GM23338 (cell line): Measurements from ENCODE around the gene MAPK8. TPM values are rescaled to one million over a fixed set of nuclear protein-coding genes. Genes with fewer than 3 reads are reported as not detected.

Source experiments
- ATAC-seq: fragments of 200-7000 bp; cut with Tn5 transposase; 3 replicates; pipeline ENCODE4 v1.9.1; 2020
- DNase-seq: peaks from one replicate; pipeline ENCODE4 v3.0.0-alpha.2; 2015; ENCODE audit warnings: low spot score
- H2AFZ ChIP-seq: fragments of 200-600 bp; sonication (generic); 2 replicates; pipeline ENCODE4 v1.8.0; 2016; ENCODE audit warnings: antibody characterized with exemption, mild to moderate bottlenecking, moderate library complexity
- H3F3A ChIP-seq: fragments of 200-600 bp; sonication (generic); replicated peaks from 2 replicates; pipeline ENCODE4 v1.8.0; 2017; ENCODE audit warnings: antibody characterized with exemption, mixed run types, low read depth
- H3K27ac ChIP-seq: fragments of 200-600 bp; sonication (generic); 2 replicates; pipeline ENCODE4 v1.6.1; 2016; ENCODE audit warnings: low read depth
- H3K27me3 ChIP-seq: fragments of 200-600 bp; sonication (generic); 2 replicates; pipeline ENCODE4 v1.8.0; 2016; ENCODE audit warnings: mild to moderate bottlenecking, mixed run types, moderate library complexity; ENCODE audit not compliant: insufficient read depth
- H3K36me3 ChIP-seq: fragments of 200-600 bp; sonication (generic); 2 replicates; pipeline ENCODE4 v1.8.0; 2016; ENCODE audit warnings: mild to moderate bottlenecking; ENCODE audit not compliant: insufficient read depth
- H3K4me1 ChIP-seq: fragments of 200-600 bp; sonication (generic); 2 replicates; pipeline ENCODE4 v1.8.0; 2016; ENCODE audit warnings: mild to moderate bottlenecking, moderate library complexity; ENCODE audit not compliant: insufficient read depth
- H3K4me2 ChIP-seq: fragments of 200-600 bp; sonication (generic); 2 replicates; pipeline ENCODE4 v1.7.1; 2017; ENCODE audit warnings: mixed run types
- H3K4me3 ChIP-seq: fragments of 200-600 bp; sonication (generic); 2 replicates; pipeline ENCODE4 v1.6.1; 2016; ENCODE audit warnings: mixed run types
- H3K79me2 ChIP-seq: fragments of 200-600 bp; sonication (generic); replicated peaks from 2 replicates; pipeline ENCODE4 v1.8.0; 2017; ENCODE audit warnings: mild to moderate bottlenecking; ENCODE audit not compliant: insufficient read depth
- H3K9me2 ChIP-seq: fragments of 200-600 bp; sonication (generic); 2 replicates; pipeline ENCODE4 v1.8.0; 2017; ENCODE audit not compliant: insufficient read depth
- H4K20me1 ChIP-seq: fragments of 200-600 bp; sonication (generic); replicated peaks from 2 replicates; pipeline ENCODE4 v1.8.0; 2017; ENCODE audit warnings: mild to moderate bottlenecking; ENCODE audit not compliant: insufficient read depth
- H3K27ac Mint-ChIP-seq: 2 replicates; pipeline ENCODE4 v1.8.0; 2020; ENCODE audit warnings: inconsistent platforms, mild to moderate bottlenecking, moderate library complexity, mixed read lengths
- H3K27me3 Mint-ChIP-seq: 3 replicates; pipeline ENCODE4 v1.8.0; 2022; ENCODE audit warnings: low read depth, mild to moderate bottlenecking, moderate library complexity, mixed read lengths, inconsistent platforms; ENCODE audit not compliant: insufficient read depth, poor library complexity
- H3K36me3 Mint-ChIP-seq: 3 replicates; pipeline ENCODE4 v1.8.0; 2021; ENCODE audit warnings: low read depth, mild to moderate bottlenecking, inconsistent platforms, moderate library complexity, mixed read lengths
- H3K4me1 Mint-ChIP-seq: 3 replicates; pipeline ENCODE4 v1.8.0; 2020; ENCODE audit warnings: mild to moderate bottlenecking, inconsistent platforms, mixed read lengths
- H3K4me3 Mint-ChIP-seq: 3 replicates; pipeline ENCODE4 v1.8.0; 2021; ENCODE audit warnings: moderate library complexity, mild to moderate bottlenecking, inconsistent platforms, mixed read lengths
- H3K9me3 Mint-ChIP-seq: 3 replicates; pipeline ENCODE4 v1.8.0; 2020; ENCODE audit warnings: moderate library complexity, mild to moderate bottlenecking, inconsistent platforms, mixed read lengths
- EZH2phosphoT487 ChIP-seq: fragments of 200-600 bp; sonication (generic); IDR thresholded peaks from one replicate; pipeline ENCODE4 v1.8.1; 2018; ENCODE audit warnings: antibody characterized with exemption; ENCODE audit not compliant: unreplicated experiment
- JUNB ChIP-seq: IDR thresholded peaks from one replicate; pipeline ENCODE4 v1.6.1; 2016; ENCODE audit warnings: antibody characterized with exemption; ENCODE audit not compliant: unreplicated experiment
- POLR2AphosphoS5 ChIP-seq: IDR thresholded peaks from 2 replicates; pipeline ENCODE4 v1.6.1; 2016; ENCODE audit warnings: antibody characterized with exemption, low read depth
- REST ChIP-seq: IDR thresholded peaks from one replicate; pipeline ENCODE4 v1.6.1; 2018; ENCODE audit warnings: antibody characterized with exemption; ENCODE audit not compliant: unreplicated experiment
- STAT1 ChIP-seq: IDR thresholded peaks from one replicate; pipeline ENCODE4 v1.6.1; 2016; ENCODE audit warnings: antibody characterized with exemption; ENCODE audit not compliant: unreplicated experiment
- ZNF114 ChIP-seq: fragments of 250-450 bp; sonication (Bioruptor Pico); IDR thresholded peaks from 2 replicates; pipeline ENCODE4 v1.5.0; 2020; ENCODE audit warnings: mild to moderate bottlenecking, moderate library complexity
- ZNF331 ChIP-seq: fragments of 250-450 bp; sonication (Bioruptor Pico); IDR thresholded peaks from 2 replicates; pipeline ENCODE4 v1.5.0; 2020; ENCODE audit warnings: low read depth, mild to moderate bottlenecking, moderate library complexity
- polyA plus RNA-seq: library from polyadenylated mRNA; unstranded; fragments of >200 nt; fragmentation: Nextera tagmentation; extraction: Ambion mirVana; gene quantifications from 2 replicates; pipeline ENCODE4 v1.2.1, GENCODE V29; 2016
- total RNA-seq: library from RNA; depleted of rRNA; stranded (reverse); fragments of >200 nt; shearing (Covaris generic); gene quantifications from 2 replicates; pipeline ENCODE4 v1.2.3, GENCODE V29; 2014
- TF ChIP-seq, protein P1 (sequence below), 2 experiments: fragments of 200-600 bp in 1 of 2; sonication (generic) in 1 of 2; conservative IDR thresholded peaks; 2 replicates each; pipeline versions ENCODE4 v1.5.1 to v1.6.1; 2016 to 2017; ENCODE audit warnings: antibody characterized with exemption in 2 of 2, low read depth in 2 of 2, mild to moderate bottlenecking in 2 of 2, moderate library complexity in 1 of 2
- TF ChIP-seq, protein P2 (sequence below): IDR thresholded peaks from 2 replicates; pipeline ENCODE4 v1.6.1; 2016; ENCODE audit warnings: antibody characterized with exemption

MAPK8 gene
- total and polyA plus RNA-seq, 2 experiments from 2014 or later: 52.4 to 73.6 TPM

- no peaks in the 10 kb centered on the region for H3K36me3 Mint-ChIP-seq
- peaks cover 23% of the 10 kb centered on the region; the same call in 2 of the 3 replicates for H3K4me1 Mint-ChIP-seq
- no peak for TF ChIP-seq ZNF331
- Histone ChIP-seq H3F3A (no peaks in the 10 kb centered on the region), H3K36me3 (no peaks in the 10 kb centered on the region), H3K27me3 (no peaks in the 10 kb centered on the region), H3K9me2 (no peaks in the 10 kb centered on the region), H3K79me2 (no peaks in the 10 kb centered on the region), H3K4me3 (no peak overlapping the region), H3K27ac (no peak overlapping the region), H3K4me1 (no peaks in the 10 kb centered on the region), H2AFZ (no peak overlapping the region), H4K20me1 (no peaks in the 10 kb centered on the region), H3K4me2 (no peak overlapping the region)
- H3K9me3 Mint-ChIP-seq: no peaks in the 10 kb centered on the region
- H3K27me3 Mint-ChIP-seq: peaks cover under 1% of the 10 kb centered on the region
- DNase-seq (no peak), ATAC-seq (no peak)
- H3K27ac Mint-ChIP-seq: no peak overlapping the region
- no peak overlapping the region for H3K4me3 Mint-ChIP-seq
Measured at GRCh38 chr10:48454302-48455054, 148.0 kb downstream of the MAPK8 start.

GRCh38 chr10:48455055-48455391, 148.5 kb downstream of the MAPK8 start:
- H3K36me3 Mint-ChIP-seq: no peaks in the 10 kb centered on the region
- H2AFZ ChIP-seq: no peak overlapping the region
- no peaks in the 10 kb centered on the region for H3K9me3 Mint-ChIP-seq
- H3K4me3 ChIP-seq: no peak overlapping the region
- H3K27me3 ChIP-seq: no peaks in the 10 kb centered on the region
- H3K27me3 Mint-ChIP-seq: peaks cover 2% of the 10 kb centered on the region
- H4K20me1 ChIP-seq: no peaks in the 10 kb centered on the region
- no peaks in the 10 kb centered on the region for H3K9me2 ChIP-seq
- no peak overlapping the region for H3K4me2 ChIP-seq
- H3K27ac Mint-ChIP-seq: no peak overlapping the region
- no peak for DNase-seq
- peaks cover 23% of the 10 kb centered on the region; the same call in 2 of the 3 replicates for H3K4me1 Mint-ChIP-seq
- no peaks in the 10 kb centered on the region for H3K4me1 ChIP-seq
- no peak overlapping the region for H3K27ac ChIP-seq
- no peak overlapping the region for H3K4me3 Mint-ChIP-seq
- H3K79me2 ChIP-seq: no peaks in the 10 kb centered on the region
- no peak for ATAC-seq
- no peaks in the 10 kb centered on the region for H3F3A ChIP-seq
- H3K36me3 ChIP-seq: no peaks in the 10 kb centered on the region
- TF ChIP-seq REST (no peak), JUNB (no peak), STAT1 (no peak), EZH2phosphoT487 (no peak), POLR2AphosphoS5 (no peak), ZNF114 (no peak)
- TF ChIP-seq, protein P1, sequence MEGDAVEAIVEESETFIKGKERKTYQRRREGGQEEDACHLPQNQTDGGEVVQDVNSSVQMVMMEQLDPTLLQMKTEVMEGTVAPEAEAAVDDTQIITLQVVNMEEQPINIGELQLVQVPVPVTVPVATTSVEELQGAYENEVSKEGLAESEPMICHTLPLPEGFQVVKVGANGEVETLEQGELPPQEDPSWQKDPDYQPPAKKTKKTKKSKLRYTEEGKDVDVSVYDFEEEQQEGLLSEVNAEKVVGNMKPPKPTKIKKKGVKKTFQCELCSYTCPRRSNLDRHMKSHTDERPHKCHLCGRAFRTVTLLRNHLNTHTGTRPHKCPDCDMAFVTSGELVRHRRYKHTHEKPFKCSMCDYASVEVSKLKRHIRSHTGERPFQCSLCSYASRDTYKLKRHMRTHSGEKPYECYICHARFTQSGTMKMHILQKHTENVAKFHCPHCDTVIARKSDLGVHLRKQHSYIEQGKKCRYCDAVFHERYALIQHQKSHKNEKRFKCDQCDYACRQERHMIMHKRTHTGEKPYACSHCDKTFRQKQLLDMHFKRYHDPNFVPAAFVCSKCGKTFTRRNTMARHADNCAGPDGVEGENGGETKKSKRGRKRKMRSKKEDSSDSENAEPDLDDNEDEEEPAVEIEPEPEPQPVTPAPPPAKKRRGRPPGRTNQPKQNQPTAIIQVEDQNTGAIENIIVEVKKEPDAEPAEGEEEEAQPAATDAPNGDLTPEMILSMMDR (conservative IDR thresholded peaks at IDR 0.05; ENCODE audit: low read depth in 2 of 2): no peak
- TF ChIP-seq, protein P2, sequence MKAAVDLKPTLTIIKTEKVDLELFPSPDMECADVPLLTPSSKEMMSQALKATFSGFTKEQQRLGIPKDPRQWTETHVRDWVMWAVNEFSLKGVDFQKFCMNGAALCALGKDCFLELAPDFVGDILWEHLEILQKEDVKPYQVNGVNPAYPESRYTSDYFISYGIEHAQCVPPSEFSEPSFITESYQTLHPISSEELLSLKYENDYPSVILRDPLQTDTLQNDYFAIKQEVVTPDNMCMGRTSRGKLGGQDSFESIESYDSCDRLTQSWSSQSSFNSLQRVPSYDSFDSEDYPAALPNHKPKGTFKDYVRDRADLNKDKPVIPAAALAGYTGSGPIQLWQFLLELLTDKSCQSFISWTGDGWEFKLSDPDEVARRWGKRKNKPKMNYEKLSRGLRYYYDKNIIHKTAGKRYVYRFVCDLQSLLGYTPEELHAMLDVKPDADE: no peak
